ENCODE results near the gene SRD5A3.

Gene SRD5A3

GRCh38 chr4:55395529-55396307 lies 49.7 kb downstream of the SRD5A3 start, which contains the start of gene TMEM165:
TMEM165 (plus strand) TSS chr4:55395957; CDS start chr4:55396190, 233 bp downstream.
- peak; percentile 93 to 95 (median 94) for DNase-seq
- Histone ChIP-seq H3K36me3 (ENCODE audit: control insufficient read depth in 4 of 4, insufficient read depth in 4 of 4, low read length in 3 of 4) (peaks cover 2 to 19% (median 3%) of the 10 kb centered on the region in 4 experiments), H3K27ac (ENCODE audit: insufficient read depth in 1 of 2, low read depth in 1 of 2, low read length in 2 of 2, poor library complexity in 1 of 2, severe bottlenecking in 2 of 2) (peak within 1 kb of the TSS; percentile 68 to 89), H3K9me3 (ENCODE audit: control extremely low read depth in 1 of 5, control insufficient read depth in 4 of 5, insufficient read depth in 2 of 5, low read depth in 1 of 5, low read length in 4 of 5) (no peaks in the 10 kb centered on the region), H3K27me3 (replicated peaks in 2 of 5; ENCODE audit: control insufficient read depth in 4 of 5, insufficient read depth in 5 of 5, low read length in 4 of 5) (no peaks in the 10 kb centered on the region), H3K4me3 (ENCODE audit: control insufficient read depth in 1 of 7, extremely low read depth in 1 of 7, insufficient read depth in 4 of 7, low read depth in 2 of 7, low read length in 6 of 7) (peak within 1 kb of the TSS; percentile 88 to 99 (median 94)), H3K4me1 (ENCODE audit: control extremely low read depth in 1 of 4, control insufficient read depth in 4 of 4, insufficient read depth in 4 of 4, low read length in 3 of 4) (peaks cover 27 to 40% (median 30%) of the 10 kb centered on the region in 4 experiments)
- CTCF ChIA-PET = interaction anchor here (0.6 to 2.3 kb wide), 8 partner anchors 9 to 50 kb away, joined by 3 to 13 read pairs (median 5); partner anchors contain the start of gene SRD5A3
- 0% methylated on average over 87 of the region's 95 CpGs for WGBS (ENCODE audit: insufficient coverage)
- POLR2A ChIA-PET = interaction anchor here (0.7 to 1.4 kb wide), 3 partner anchors 9 to 37 kb away, joined by 3 to 4 read pairs (median 3); no protein-coding TSS in a partner anchor

DNA sequence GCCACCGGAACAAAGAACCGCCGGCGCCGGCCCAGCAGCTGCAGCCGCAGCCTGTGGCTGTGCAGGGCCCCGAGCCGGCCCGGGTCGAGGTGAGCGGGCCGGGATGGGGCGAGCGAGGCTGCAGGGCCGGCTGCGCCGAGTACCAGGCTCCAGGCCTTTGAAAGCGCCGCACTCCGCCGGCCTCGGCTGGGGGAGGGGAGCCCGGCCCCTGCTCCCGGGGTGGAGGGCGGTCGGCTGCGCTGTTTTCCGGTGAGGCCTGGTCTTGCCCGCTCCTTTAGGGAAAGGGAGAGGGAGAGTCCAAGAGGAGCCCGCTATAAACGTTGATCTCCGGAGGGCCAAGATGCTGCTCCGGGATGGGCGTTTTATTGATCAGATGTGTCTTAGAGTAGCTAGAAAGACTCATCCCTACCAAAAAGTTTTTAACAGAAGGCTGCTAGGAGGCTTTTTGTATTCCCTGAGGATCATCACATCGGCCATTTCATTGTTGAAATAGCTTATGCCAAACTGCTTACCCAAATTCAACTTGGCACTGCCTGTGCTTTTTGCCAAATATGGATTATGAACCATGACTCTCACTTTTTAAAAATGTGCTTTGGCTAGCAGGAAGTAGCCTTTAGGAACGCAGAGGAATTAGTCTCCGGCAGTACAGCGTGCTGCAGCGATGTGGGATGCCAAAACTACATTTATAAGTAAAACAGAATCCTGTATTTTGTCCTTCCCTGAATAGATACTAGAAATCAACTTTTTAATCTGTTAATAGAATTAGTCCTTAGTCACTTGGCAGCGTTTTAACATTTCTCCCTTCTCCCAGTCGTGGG lies 50.5 kb downstream of the SRD5A3 start:
- peak in 2 of 3 donors; percentile 25 to 45 for DNase-seq
- peaks cover 2 to 26% (median 3%) of the 10 kb centered on the region in 4 experiments for H3K36me3 ChIP-seq (ENCODE audit: control insufficient read depth in 4 of 4, insufficient read depth in 4 of 4, low read length in 3 of 4)
- H3K4me1 ChIP-seq (ENCODE audit: control extremely low read depth in 1 of 4, control insufficient read depth in 4 of 4, insufficient read depth in 4 of 4, low read length in 3 of 4) = peaks cover 27 to 40% (median 30%) of the 10 kb centered on the region in 4 experiments
- no peaks in the 10 kb centered on the region for H3K27me3 ChIP-seq (replicated peaks in 2 of 5; ENCODE audit: control insufficient read depth in 4 of 5, insufficient read depth in 5 of 5, low read length in 4 of 5)
- peak overlapping the region; percentile 88 to 99 (median 94) for H3K4me3 ChIP-seq (ENCODE audit: control insufficient read depth in 1 of 7, extremely low read depth in 1 of 7, insufficient read depth in 4 of 7, low read depth in 2 of 7, low read length in 6 of 7)
- 1% methylated on average over 32 of the region's 41 CpGs for WGBS (ENCODE audit: insufficient coverage)
- CTCF ChIA-PET = interaction anchor here (0.7 to 2.3 kb wide), 4 partner anchors 13 to 1027 kb away, joined by 3 to 8 read pairs (median 4); partner anchors contain the start of gene SRD5A3
- no peaks in the 10 kb centered on the region for H3K9me3 ChIP-seq (ENCODE audit: control extremely low read depth in 1 of 5, control insufficient read depth in 4 of 5, insufficient read depth in 2 of 5, low read depth in 1 of 5, low read length in 4 of 5)
- H3K27ac ChIP-seq (ENCODE audit: insufficient read depth in 1 of 2, low read depth in 1 of 2, low read length in 2 of 2, poor library complexity in 1 of 2, severe bottlenecking in 2 of 2) = peak overlapping the region; percentile 68 to 89
- POLR2A ChIA-PET = interaction anchor here (0.8 to 1.4 kb wide), 2 partner anchors 14 to 36 kb away, joined by 3 to 5 read pairs; no protein-coding TSS in a partner anchor

DNA sequence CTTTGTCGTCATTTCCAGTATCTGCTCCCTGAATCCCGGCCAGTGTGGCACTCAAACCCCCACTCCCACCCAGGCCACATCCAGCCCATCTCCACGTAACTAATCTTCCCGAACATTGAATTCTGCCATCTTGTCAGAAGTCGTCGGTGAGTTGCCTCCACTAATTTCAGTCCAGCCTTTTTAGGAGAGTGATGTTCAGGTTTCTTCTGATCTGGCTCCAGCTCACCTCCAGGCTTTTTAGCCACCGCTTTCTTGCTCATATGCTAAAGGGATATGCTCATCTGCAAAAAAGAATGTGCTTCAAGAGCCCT lies 51.0 kb downstream of the SRD5A3 start:
- Histone ChIP-seq H3K9me3 (ENCODE audit: control extremely low read depth in 1 of 5, control insufficient read depth in 4 of 5, insufficient read depth in 2 of 5, low read depth in 1 of 5, low read length in 4 of 5) (no peaks in the 10 kb centered on the region), H3K27ac (ENCODE audit: insufficient read depth in 1 of 2, low read depth in 1 of 2, low read length in 2 of 2, poor library complexity in 1 of 2, severe bottlenecking in 2 of 2) (peak overlapping the region; percentile 68 to 89), H3K27me3 (replicated peaks in 2 of 5; ENCODE audit: control insufficient read depth in 4 of 5, insufficient read depth in 5 of 5, low read length in 4 of 5) (no peaks in the 10 kb centered on the region), H3K4me1 (ENCODE audit: control extremely low read depth in 1 of 4, control insufficient read depth in 4 of 4, insufficient read depth in 4 of 4, low read length in 3 of 4) (peaks cover 27 to 40% (median 30%) of the 10 kb centered on the region in 4 experiments), H3K4me3 (ENCODE audit: control insufficient read depth in 1 of 7, extremely low read depth in 1 of 7, insufficient read depth in 4 of 7, low read depth in 2 of 7, low read length in 6 of 7) (peak overlapping the region in 6 of 7 experiments; percentile 88 to 99 (median 94)), H3K36me3 (ENCODE audit: control insufficient read depth in 4 of 4, insufficient read depth in 4 of 4, low read length in 3 of 4) (peaks cover 2 to 28% (median 3%) of the 10 kb centered on the region in 4 experiments)
- POLR2A ChIA-PET = interaction anchor here (0.8 to 1.4 kb wide), 2 partner anchors 14 to 35 kb away, joined by 3 to 5 read pairs; no protein-coding TSS in a partner anchor
- peak in 1 of 3 donors; percentile 10 for DNase-seq
- 44% methylated on average over 5 of the region's 7 CpGs for WGBS (ENCODE audit: insufficient coverage)
- CTCF ChIA-PET = interaction anchor here (0.7 to 2.3 kb wide), 4 partner anchors 12 to 1028 kb away, joined by 3 to 8 read pairs (median 4); partner anchors contain the start of gene SRD5A3

DNA sequence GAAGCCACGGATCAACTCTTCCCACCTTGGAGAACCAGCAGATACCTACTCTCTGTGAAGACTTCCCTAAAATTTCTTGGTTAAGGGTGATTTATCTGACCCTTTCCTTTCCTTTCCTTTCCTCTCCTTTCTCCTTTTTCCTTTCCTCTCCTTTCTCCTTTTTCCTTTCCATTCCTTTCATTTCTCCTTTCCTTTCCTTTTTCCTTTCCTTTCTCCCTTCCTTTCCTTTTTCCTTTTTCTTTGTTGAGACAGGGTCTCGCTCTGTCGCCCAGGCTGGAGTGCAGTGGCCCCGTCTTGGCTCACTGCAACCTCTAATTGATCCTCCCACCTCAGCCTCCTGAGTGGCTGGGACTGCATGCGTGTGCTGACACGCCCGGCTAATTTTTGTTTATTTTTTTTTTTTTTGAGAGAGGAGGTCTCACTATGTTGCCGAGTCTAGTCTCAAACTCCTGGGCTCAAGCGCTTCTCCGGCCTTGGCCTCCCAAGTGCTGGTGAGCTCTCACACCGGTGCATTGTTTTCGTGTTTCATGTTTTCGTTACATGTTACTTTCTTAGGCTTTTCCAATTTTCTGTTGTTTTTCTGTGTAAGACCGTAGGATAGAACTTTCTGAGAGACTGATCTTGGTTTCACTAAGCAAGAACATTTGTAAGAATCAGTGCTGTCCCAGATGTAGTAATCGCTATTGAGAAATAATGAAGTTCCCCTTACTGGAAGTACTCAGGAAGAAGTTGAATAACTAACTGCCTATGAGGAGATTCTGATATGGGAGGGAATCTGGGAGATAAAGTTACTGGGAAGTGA lies 51.7 kb downstream of the SRD5A3 start:
- Histone ChIP-seq H3K4me3 (ENCODE audit: control insufficient read depth in 1 of 7, extremely low read depth in 1 of 7, insufficient read depth in 4 of 7, low read depth in 2 of 7, low read length in 6 of 7) (peak overlapping the region in 6 of 7 experiments; percentile 88 to 99 (median 94)), H3K27me3 (replicated peaks in 2 of 5; ENCODE audit: control insufficient read depth in 4 of 5, insufficient read depth in 5 of 5, low read length in 4 of 5) (no peaks in the 10 kb centered on the region), H3K9me3 (ENCODE audit: control extremely low read depth in 1 of 5, control insufficient read depth in 4 of 5, insufficient read depth in 2 of 5, low read depth in 1 of 5, low read length in 4 of 5) (no peaks in the 10 kb centered on the region), H3K36me3 (ENCODE audit: control insufficient read depth in 4 of 4, insufficient read depth in 4 of 4, low read length in 3 of 4) (peaks cover 2 to 28% (median 3%) of the 10 kb centered on the region in 4 experiments), H3K27ac (ENCODE audit: insufficient read depth in 1 of 2, low read depth in 1 of 2, low read length in 2 of 2, poor library complexity in 1 of 2, severe bottlenecking in 2 of 2) (peak overlapping the region; percentile 33 to 89), H3K4me1 (ENCODE audit: control extremely low read depth in 1 of 4, control insufficient read depth in 4 of 4, insufficient read depth in 4 of 4, low read length in 3 of 4) (peaks cover 27 to 40% (median 30%) of the 10 kb centered on the region in 4 experiments)
- CTCF ChIA-PET = interaction anchor here (0.7 to 2.0 kb wide), 5 partner anchors 11 to 1028 kb away, joined by 3 to 7 read pairs (median 5); no protein-coding TSS in a partner anchor
- 61% methylated on average over 11 of the region's 15 CpGs for WGBS (ENCODE audit: insufficient coverage)
- DNase-seq = peak; percentile 26 to 56 (median 49)
- POLR2A ChIA-PET = interaction anchor here (0.5 kb wide), 1 partner anchor 53 kb away, joined by 4 read pairs; no protein-coding TSS in a partner anchor

DNA sequence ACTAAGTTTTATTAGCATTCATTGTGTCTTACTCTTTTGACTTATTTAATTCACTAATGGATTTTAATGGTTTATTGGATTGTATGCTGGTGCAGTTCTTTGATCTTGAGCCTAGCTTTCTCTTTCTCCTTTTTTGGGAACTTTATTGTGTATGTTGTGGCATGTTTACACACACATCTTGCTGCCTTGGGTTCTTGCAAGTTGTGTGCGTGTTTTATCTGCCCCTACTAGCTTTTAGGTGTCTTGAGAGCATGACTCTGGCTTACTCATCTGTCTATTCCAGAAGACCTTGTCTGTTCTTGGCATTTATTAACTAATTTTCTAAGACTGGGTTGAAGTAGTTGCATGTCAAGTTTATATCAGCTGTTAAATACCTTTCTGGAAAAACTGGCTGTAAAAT lies 52.4 kb downstream of the SRD5A3 start:
- no CpG with 5 or more reads among the region's 1 CpG for WGBS (ENCODE audit: insufficient coverage)
- no peaks in the 10 kb centered on the region for H3K27me3 ChIP-seq (replicated peaks in 2 of 5; ENCODE audit: control insufficient read depth in 4 of 5, insufficient read depth in 5 of 5, low read length in 4 of 5)
- H3K27ac ChIP-seq (ENCODE audit: insufficient read depth in 1 of 2, low read depth in 1 of 2, low read length in 2 of 2, poor library complexity in 1 of 2, severe bottlenecking in 2 of 2) = peak overlapping the region; percentile 34 to 89
- peak overlapping the region in 6 of 7 experiments; percentile 88 to 99 (median 94) for H3K4me3 ChIP-seq (ENCODE audit: control insufficient read depth in 1 of 7, extremely low read depth in 1 of 7, insufficient read depth in 4 of 7, low read depth in 2 of 7, low read length in 6 of 7)
- H3K4me1 ChIP-seq (ENCODE audit: control extremely low read depth in 1 of 4, control insufficient read depth in 4 of 4, insufficient read depth in 4 of 4, low read length in 3 of 4) = peaks cover 27 to 40% (median 30%) of the 10 kb centered on the region in 4 experiments
- DNase-seq = peak in 1 of 3 donors; percentile 8
- ChIA-PET POLR2A (interaction anchor here (0.5 kb wide), 1 partner anchor 54 kb away, joined by 4 read pairs; no protein-coding TSS in a partner anchor), CTCF (interaction anchor here (1.0 to 2.0 kb wide), 6 partner anchors 11 to 28 kb away, joined by 4 to 7 read pairs (median 4); no protein-coding TSS in a partner anchor)
- peaks cover 2 to 29% (median 3%) of the 10 kb centered on the region in 4 experiments for H3K36me3 ChIP-seq (ENCODE audit: control insufficient read depth in 4 of 4, insufficient read depth in 4 of 4, low read length in 3 of 4)
- no peaks in the 10 kb centered on the region for H3K9me3 ChIP-seq (ENCODE audit: control extremely low read depth in 1 of 5, control insufficient read depth in 4 of 5, insufficient read depth in 2 of 5, low read depth in 1 of 5, low read length in 4 of 5)

DNA sequence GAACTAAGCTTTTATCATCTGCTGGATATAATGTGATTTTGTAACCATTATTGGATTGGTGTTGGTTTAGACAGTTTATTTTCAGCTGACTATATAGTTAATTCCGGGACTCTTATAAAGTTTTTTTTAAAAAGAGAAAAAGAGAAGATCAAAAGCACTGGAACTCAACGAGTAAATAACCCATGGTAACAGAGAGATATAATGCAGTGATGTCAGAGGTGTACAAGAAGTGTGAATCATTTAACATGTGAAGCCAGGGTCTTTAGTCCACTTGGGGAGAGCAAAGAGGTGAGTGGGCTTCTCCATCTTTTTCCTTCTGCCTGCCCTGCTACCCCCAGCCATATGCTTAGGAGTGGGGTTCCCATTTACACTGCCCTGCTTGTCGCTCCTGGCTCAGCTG lies 52.9 kb downstream of the SRD5A3 start:
- Histone ChIP-seq H3K27me3 (replicated peaks in 2 of 5; ENCODE audit: control insufficient read depth in 4 of 5, insufficient read depth in 5 of 5, low read length in 4 of 5) (no peaks in the 10 kb centered on the region), H3K36me3 (ENCODE audit: control insufficient read depth in 4 of 4, insufficient read depth in 4 of 4, low read length in 3 of 4) (peaks cover 5 to 33% (median 7%) of the 10 kb centered on the region in 4 experiments), H3K27ac (ENCODE audit: insufficient read depth in 1 of 2, low read depth in 1 of 2, low read length in 2 of 2, poor library complexity in 1 of 2, severe bottlenecking in 2 of 2) (no peak overlapping the region), H3K4me3 (ENCODE audit: control insufficient read depth in 1 of 7, extremely low read depth in 1 of 7, insufficient read depth in 4 of 7, low read depth in 2 of 7, low read length in 6 of 7) (peak overlapping the region in 3 of 7 experiments; percentile 42 to 96 (median 94)), H3K9me3 (ENCODE audit: control extremely low read depth in 1 of 5, control insufficient read depth in 4 of 5, insufficient read depth in 2 of 5, low read depth in 1 of 5, low read length in 4 of 5) (no peaks in the 10 kb centered on the region), H3K4me1 (ENCODE audit: control extremely low read depth in 1 of 4, control insufficient read depth in 4 of 4, insufficient read depth in 4 of 4, low read length in 3 of 4) (peaks cover 27 to 40% (median 30%) of the 10 kb centered on the region in 4 experiments)
- DNase-seq = peak in 2 of 3 donors; percentile 22 to 46
- ChIA-PET POLR2A (no interaction called here), CTCF (interaction anchor here (1.0 to 2.0 kb wide), 6 partner anchors 10 to 28 kb away, joined by 4 to 7 read pairs (median 4); no protein-coding TSS in a partner anchor)
- 87% methylated on average over 3 of the region's 3 CpGs for WGBS (ENCODE audit: insufficient coverage)

Data from common myeloid progenitor, CD34-positive (primary cell).